Central memory CD8-positive, alpha-beta T cell (primary cell): ENCODE results near the gene RASGRP3.

Experiments
- ATAC-seq: fragments of 150-1000 bp; cut with Tn5 transposase; replicated peaks from 2 replicates; pipeline ENCODE4 v1.10.0; 2022; ENCODE audit warnings: mild to moderate bottlenecking, moderate FRiP score, moderate number of reproducible peaks; ENCODE audit not compliant: poor library complexity, severe bottlenecking; ENCODE audit errors: extremely low read depth
- DNase-seq, 2 donors: peaks; one replicate each; pipeline ENCODE4 v3.0.0; 2021; ENCODE audit warnings: low spot score in 2 of 2
- H3K27ac Mint-ChIP-seq: one replicate; pipeline ENCODE4 v1.8.0; 2022; ENCODE audit warnings: low read depth, mild to moderate bottlenecking, moderate library complexity, mixed read lengths
- H3K27me3 Mint-ChIP-seq: one replicate; pipeline ENCODE4 v1.8.0; 2022; ENCODE audit warnings: mixed read lengths
- H3K36me3 Mint-ChIP-seq: one replicate; pipeline ENCODE4 v1.8.0; 2022; ENCODE audit warnings: mild to moderate bottlenecking, moderate library complexity, mixed read lengths; ENCODE audit not compliant: insufficient read depth
- H3K4me1 Mint-ChIP-seq: one replicate; pipeline ENCODE4 v1.8.0; 2022; ENCODE audit warnings: mixed read lengths
- H3K4me3 Mint-ChIP-seq: one replicate; pipeline ENCODE4 v1.8.0; 2022; ENCODE audit warnings: mild to moderate bottlenecking, moderate library complexity, mixed read lengths
- H3K9me3 Mint-ChIP-seq: one replicate; pipeline ENCODE4 v1.8.0; 2022; ENCODE audit warnings: mixed read lengths

Gene RASGRP3

GRCh38 chr2:33588232-33588631 lies 111.8 kb downstream of the RASGRP3 start:
- ATAC-seq (no peak), DNase-seq (no peak)
- Mint-ChIP-seq H3K4me1 (peaks cover 4% of the 10 kb centered on the region), H3K27me3 (no peaks in the 10 kb centered on the region), H3K36me3 (peaks cover 45% of the 10 kb centered on the region), H3K27ac (no peak overlapping the region), H3K9me3 (no peaks in the 10 kb centered on the region), H3K4me3 (no peak overlapping the region)

DNA sequence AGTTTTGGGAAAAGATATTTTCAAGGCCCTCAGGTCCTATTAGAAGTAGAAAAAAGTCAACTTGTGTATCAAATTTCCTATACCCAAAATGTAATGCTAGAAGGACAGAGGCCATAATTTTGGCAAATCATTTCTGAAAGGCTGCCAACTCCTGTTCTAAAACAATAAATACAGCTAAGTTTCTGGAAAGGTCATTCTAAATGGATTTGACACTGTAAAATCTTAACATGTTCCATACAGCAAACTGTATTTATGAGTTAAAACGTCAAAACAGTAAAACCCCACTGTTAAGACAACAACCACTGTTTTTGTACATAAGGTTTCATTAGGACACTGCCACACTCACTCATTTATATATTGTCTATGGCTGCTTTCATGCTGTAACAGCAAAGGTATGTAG lies 113.0 kb downstream of the RASGRP3 start:
- Mint-ChIP-seq H3K36me3 (peaks cover 45% of the 10 kb centered on the region), H3K4me3 (no peak overlapping the region), H3K4me1 (peaks cover 14% of the 10 kb centered on the region), H3K27ac (no peak overlapping the region), H3K9me3 (no peaks in the 10 kb centered on the region), H3K27me3 (no peaks in the 10 kb centered on the region)
- DNase-seq (no peak), ATAC-seq (no peak)

DNA sequence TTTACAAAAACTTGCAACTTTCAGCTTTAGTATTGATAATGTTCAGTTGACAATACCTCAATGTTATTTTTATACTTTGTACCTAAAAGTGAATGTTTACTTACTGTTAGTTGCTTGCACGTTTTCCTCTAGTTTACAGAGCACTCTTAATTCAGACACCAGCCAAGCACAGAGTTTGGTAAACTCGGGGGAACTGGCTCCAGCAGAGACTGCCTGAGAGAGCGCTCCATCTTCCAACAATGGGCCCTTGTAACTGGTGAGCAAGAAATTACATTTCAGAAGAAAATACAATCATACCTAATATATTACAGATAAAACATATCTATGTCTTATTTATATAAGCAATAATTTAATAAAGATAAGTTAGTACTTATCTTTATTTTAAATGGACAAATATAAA lies 118.9 kb downstream of the RASGRP3 start:
- H3K4me3 Mint-ChIP-seq: no peak overlapping the region
- H3K9me3 Mint-ChIP-seq: no peaks in the 10 kb centered on the region
- peaks cover 31% of the 10 kb centered on the region for H3K4me1 Mint-ChIP-seq
- DNase-seq (no peak), ATAC-seq (no peak)
- no peak overlapping the region for H3K27ac Mint-ChIP-seq
- H3K36me3 Mint-ChIP-seq: peaks cover 32% of the 10 kb centered on the region
- H3K27me3 Mint-ChIP-seq: no peaks in the 10 kb centered on the region

DNA sequence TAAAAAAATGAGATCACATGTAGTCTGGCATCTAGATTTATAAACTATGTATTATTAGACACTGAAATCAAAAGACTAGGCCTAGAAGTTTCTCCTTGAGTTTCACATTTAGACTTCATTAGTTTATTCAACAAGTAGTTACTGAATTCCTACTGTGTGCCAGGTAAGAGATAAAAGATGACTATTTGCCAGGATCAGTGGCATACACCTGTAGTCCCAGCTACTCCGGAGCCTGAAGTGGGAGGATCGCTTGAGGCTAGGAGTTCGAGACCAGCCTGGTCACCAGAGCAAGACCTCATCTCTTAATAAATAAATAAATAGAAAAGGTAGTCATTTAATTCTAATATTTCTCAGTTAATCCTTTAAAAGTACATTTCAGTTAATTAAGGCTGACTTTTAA lies 120.6 kb downstream of the RASGRP3 start:
- ATAC-seq (no peak), DNase-seq (no peak)
- Mint-ChIP-seq H3K36me3 (peaks cover 26% of the 10 kb centered on the region), H3K9me3 (no peaks in the 10 kb centered on the region), H3K4me3 (no peak overlapping the region), H3K27ac (no peak overlapping the region), H3K4me1 (peaks cover 31% of the 10 kb centered on the region), H3K27me3 (no peaks in the 10 kb centered on the region)

- Mint-ChIP-seq H3K27ac (peak overlapping the region; percentile 83), H3K9me3 (no peaks in the 10 kb centered on the region), H3K36me3 (peaks cover 14% of the 10 kb centered on the region), H3K4me1 (peaks cover 27% of the 10 kb centered on the region), H3K4me3 (peak overlapping the region; percentile 89), H3K27me3 (no peaks in the 10 kb centered on the region)
- ATAC-seq (peak; percentile 44), DNase-seq (no peak)
These were observed 122.2 kb downstream of the RASGRP3 start for GRCh38 chr2:33598561-33599174.

DNA sequence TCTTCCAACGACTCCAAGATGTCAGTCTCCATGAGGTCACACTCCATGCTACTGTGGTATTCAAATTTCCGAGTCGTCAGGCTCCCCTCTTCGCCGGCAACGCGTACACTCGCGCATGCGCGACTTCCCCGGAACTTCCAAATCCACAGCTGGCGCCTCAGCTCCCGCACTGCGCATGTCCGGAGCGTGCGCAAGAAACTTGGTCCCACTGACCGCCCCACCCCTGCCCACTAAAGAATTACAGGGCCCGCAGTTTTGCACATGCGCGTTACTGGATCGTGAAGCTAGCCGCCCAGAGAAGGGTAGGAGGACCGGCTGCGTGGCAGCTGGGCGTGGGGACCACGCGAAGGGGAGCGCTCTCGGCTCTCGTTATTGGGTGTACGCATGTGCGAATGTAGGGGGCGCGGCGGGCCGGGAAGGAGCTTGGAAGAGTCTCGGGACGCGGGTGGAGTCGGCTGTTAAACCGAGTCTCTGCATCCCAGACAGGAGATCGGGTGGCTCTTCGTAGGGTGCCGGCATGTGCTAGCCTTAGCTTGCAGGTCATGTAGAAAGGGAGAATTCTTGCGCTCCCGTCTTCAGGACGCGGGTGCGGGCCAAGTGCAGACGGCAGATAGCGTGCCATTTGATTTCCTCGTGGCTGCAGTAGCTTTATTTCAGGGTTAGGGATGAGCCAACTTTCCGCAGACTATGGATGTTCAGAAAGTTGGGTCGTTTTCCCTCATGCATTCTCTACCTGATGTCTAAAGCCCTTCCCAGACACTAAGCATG lies 122.9 kb downstream of the RASGRP3 start, which contains the start of gene FAM98A:
TSS of gene FAM98A (minus strand) at position 125 of the 768 bp plus-strand sequence. CDS start at position 47, 78 bp downstream.
- H3K4me3 Mint-ChIP-seq: peak within 1 kb of the TSS; percentile 89
- H3K36me3 Mint-ChIP-seq: peaks cover 14% of the 10 kb centered on the region
- no peaks in the 10 kb centered on the region for H3K27me3 Mint-ChIP-seq
- ATAC-seq (peak; percentile 91), DNase-seq (peak; percentile 96 to 98)
- peak within 1 kb of the TSS; percentile 83 for H3K27ac Mint-ChIP-seq
- H3K4me1 Mint-ChIP-seq: peaks cover 21% of the 10 kb centered on the region
- no peaks in the 10 kb centered on the region for H3K9me3 Mint-ChIP-seq

DNA sequence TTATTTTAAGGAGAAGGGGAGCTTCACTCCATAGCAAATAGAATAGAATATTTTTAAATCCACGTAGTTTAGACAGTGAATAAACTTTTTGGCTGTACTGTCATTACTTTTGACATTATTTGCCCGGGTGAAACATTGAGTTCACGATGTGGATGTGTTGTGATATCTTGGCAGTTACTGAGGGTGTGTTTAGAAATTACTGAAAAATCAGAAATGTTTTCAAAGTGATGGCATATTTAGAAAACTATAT lies 123.4 kb downstream of the RASGRP3 start:
- Mint-ChIP-seq H3K4me3 (peak overlapping the region; percentile 89), H3K9me3 (no peaks in the 10 kb centered on the region), H3K4me1 (peaks cover 21% of the 10 kb centered on the region), H3K27me3 (no peaks in the 10 kb centered on the region), H3K27ac (peak overlapping the region; percentile 83), H3K36me3 (peaks cover 12% of the 10 kb centered on the region)
- ATAC-seq: no peak
- no peak for DNase-seq

GRCh38 chr2:33602201-33602830 lies 125.9 kb downstream of the RASGRP3 start:
- H3K9me3 Mint-ChIP-seq: no peaks in the 10 kb centered on the region
- DNase-seq (no peak), ATAC-seq (no peak)
- peaks cover 18% of the 10 kb centered on the region for H3K4me1 Mint-ChIP-seq
- H3K36me3 Mint-ChIP-seq: peaks cover 11% of the 10 kb centered on the region
- H3K27ac Mint-ChIP-seq: no peak overlapping the region
- H3K4me3 Mint-ChIP-seq: no peak overlapping the region
- no peaks in the 10 kb centered on the region for H3K27me3 Mint-ChIP-seq

DNA sequence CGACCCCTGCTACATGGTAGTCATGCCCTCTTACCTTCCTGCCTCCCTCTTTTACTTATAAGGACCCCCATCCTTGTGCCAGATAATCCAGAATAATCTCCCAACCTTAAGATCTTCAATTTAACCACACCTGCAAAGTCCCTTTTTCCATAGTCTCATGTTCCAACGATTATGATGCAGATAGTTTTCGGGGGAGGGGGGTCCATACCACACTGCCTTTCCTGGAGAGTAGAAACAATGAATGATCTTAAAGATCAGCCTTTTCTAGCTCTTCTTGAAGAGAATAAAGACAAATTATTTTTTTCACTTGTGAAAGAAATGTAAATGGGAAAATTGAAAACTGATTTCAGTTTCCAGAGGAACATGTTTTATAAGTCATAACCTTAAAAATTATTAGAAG lies 127.0 kb downstream of the RASGRP3 start:
- peaks cover 8% of the 10 kb centered on the region for H3K36me3 Mint-ChIP-seq
- no peak overlapping the region for H3K27ac Mint-ChIP-seq
- ATAC-seq (no peak), DNase-seq (no peak)
- H3K4me3 Mint-ChIP-seq: no peak overlapping the region
- no peaks in the 10 kb centered on the region for H3K27me3 Mint-ChIP-seq
- H3K4me1 Mint-ChIP-seq: peaks cover 9% of the 10 kb centered on the region
- H3K9me3 Mint-ChIP-seq: no peaks in the 10 kb centered on the region

- no peak overlapping the region for H3K27ac Mint-ChIP-seq
- ATAC-seq (no peak), DNase-seq (no peak)
- H3K9me3 Mint-ChIP-seq: no peaks in the 10 kb centered on the region
- H3K4me3 Mint-ChIP-seq: no peak overlapping the region
- no peaks in the 10 kb centered on the region for H3K4me1 Mint-ChIP-seq
- H3K27me3 Mint-ChIP-seq: no peaks in the 10 kb centered on the region
- no peaks in the 10 kb centered on the region for H3K36me3 Mint-ChIP-seq
These were observed 128.6 kb downstream of the RASGRP3 start for GRCh38 chr2:33605056-33605455.

- Mint-ChIP-seq H3K27me3 (no peaks in the 10 kb centered on the region), H3K4me1 (no peaks in the 10 kb centered on the region), H3K4me3 (no peak overlapping the region), H3K27ac (no peak overlapping the region), H3K9me3 (no peaks in the 10 kb centered on the region), H3K36me3 (no peaks in the 10 kb centered on the region)
- ATAC-seq (no peak), DNase-seq (no peak)
These were observed 129.7 kb downstream of the RASGRP3 start for GRCh38 chr2:33606100-33606499.

- H3K27me3 Mint-ChIP-seq: no peaks in the 10 kb centered on the region
- H3K27ac Mint-ChIP-seq: no peak overlapping the region
- ATAC-seq (no peak), DNase-seq (no peak)
- H3K36me3 Mint-ChIP-seq: no peaks in the 10 kb centered on the region
- no peak overlapping the region for H3K4me3 Mint-ChIP-seq
- no peaks in the 10 kb centered on the region for H3K4me1 Mint-ChIP-seq
- H3K9me3 Mint-ChIP-seq: no peaks in the 10 kb centered on the region
These were observed 130.2 kb downstream of the RASGRP3 start for GRCh38 chr2:33606622-33607021.

DNA sequence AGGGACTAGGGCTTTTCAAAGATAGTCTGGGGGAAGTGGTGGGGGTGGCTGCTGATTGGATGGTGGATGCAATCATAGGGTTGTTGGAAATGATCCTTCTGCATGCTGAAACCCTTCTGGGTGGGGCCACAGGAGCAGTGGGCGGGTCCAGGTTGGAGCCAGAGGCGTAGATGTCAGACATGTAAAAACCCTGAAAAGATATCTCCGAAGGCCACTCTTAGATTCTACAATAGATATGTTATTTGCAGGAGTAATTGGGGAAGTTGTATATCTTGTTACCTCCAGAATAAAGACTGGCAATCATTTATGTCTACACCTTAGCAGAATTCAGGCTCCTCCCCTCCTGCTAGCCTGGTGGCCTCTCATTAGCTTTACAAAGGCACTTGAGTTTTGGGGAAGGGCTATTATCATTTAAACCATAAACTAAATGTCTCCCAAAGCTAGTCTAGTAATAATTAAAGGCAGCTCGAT lies 130.8 kb downstream of the RASGRP3 start:
- Mint-ChIP-seq H3K36me3 (no peaks in the 10 kb centered on the region), H3K9me3 (no peaks in the 10 kb centered on the region), H3K27me3 (no peaks in the 10 kb centered on the region), H3K27ac (no peak overlapping the region), H3K4me1 (no peaks in the 10 kb centered on the region), H3K4me3 (no peak overlapping the region)
- ATAC-seq (no peak), DNase-seq (no peak)
